ENCODE results near the gene ADAM15.

Gene ADAM15

GRCh38 chr1:155012776-155013602 is 38.1 kb upstream of the ADAM15 start:
- no peak for DNase-seq (ENCODE audit: low read depth)

DNA sequence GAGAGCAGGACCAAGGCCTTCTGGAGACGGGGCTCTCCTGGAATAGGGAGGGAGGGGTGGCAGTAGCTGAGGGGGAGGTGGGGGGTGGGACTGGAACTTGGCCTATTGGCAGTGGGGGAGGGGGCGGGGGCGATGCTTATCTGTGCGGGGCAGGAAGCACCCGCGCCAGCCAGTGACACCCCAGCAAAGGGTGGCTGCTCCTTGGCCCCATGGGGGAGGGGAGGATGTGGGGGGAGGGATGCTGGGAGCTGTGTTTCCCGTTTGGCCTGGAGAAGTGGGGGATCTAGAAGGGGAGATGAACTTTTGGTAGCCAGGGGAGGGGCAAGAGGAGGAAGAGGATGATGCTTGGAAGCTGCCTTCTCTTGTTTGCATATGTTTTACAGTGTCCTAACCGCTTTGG is 37.5 kb upstream of the ADAM15 start:
- no peak for DNase-seq (ENCODE audit: low read depth)

GRCh38 chr1:155014709-155015508 is 36.2 kb upstream of the ADAM15 start:
- DNase-seq (ENCODE audit: low read depth): no peak

GRCh38 chr1:155015527-155016230 is 35.4 kb upstream of the ADAM15 start:
- no peak for DNase-seq (ENCODE audit: low read depth)

- DNase-seq (ENCODE audit: low read depth): no peak
Measured at GRCh38 chr1:155016231-155016831, 34.8 kb upstream of the ADAM15 start.

- DNase-seq (ENCODE audit: low read depth): peak; percentile 84
Measured at GRCh38 chr1:155017041-155017945, 33.8 kb upstream of the ADAM15 start.

DNA sequence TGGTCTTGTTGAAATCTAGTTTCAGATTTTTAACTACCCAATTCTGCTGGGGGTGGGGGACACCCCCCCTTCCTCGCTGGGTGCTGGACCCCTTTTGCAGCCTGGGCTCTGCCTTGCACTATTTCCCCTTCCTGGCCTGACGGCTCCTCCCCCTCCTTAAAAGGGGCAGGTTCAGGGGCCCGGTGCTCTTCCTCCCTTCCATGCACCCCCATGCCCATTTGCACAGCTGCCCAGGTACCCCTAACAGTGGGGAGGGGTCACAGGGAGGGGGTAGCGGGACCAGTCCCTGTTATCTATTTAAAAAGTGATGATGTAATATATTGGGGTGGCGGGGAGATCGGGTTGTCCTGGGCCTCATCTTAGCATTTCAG is 33.2 kb upstream of the ADAM15 start:
- DNase-seq (ENCODE audit: low read depth): no peak

- no peak for DNase-seq (ENCODE audit: low read depth)
Measured at GRCh38 chr1:155018617-155019348, 32.3 kb upstream of the ADAM15 start.

- DNase-seq (ENCODE audit: low read depth): no peak
Measured at GRCh38 chr1:155019377-155020245, 31.5 kb upstream of the ADAM15 start.

- no peak for DNase-seq (ENCODE audit: low read depth)
Measured at GRCh38 chr1:155022136-155022926, 28.8 kb upstream of the ADAM15 start.

- DNase-seq (ENCODE audit: low read depth): no peak
Measured at GRCh38 chr1:155022927-155023236, 28.2 kb upstream of the ADAM15 start.

DNA sequence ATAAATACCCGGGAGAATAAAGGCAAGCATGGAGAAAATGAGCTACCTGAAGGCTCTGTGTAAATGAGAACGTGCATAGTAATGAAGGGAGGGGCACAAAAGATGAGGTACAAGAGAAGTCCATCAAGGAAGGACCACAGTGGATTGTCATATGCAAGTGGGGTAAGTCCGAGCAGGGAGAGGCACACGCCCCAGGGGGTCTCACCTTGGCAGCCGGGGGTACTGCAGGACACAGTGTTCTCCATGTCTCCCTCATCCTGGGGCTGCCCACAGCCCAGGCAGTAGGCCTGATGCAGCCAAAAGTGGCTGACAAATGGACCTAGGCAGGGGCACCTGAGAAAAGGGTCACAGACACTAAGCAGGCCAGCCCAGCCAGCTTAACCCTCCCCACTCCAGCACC is 27.5 kb upstream of the ADAM15 start:
- no peak for DNase-seq (ENCODE audit: low read depth)

- no peak for DNase-seq (ENCODE audit: low read depth)
Measured at GRCh38 chr1:155024315-155024714, 26.8 kb upstream of the ADAM15 start.

- DNase-seq (ENCODE audit: low read depth): no peak
Measured at GRCh38 chr1:155026154-155026553, 25.0 kb upstream of the ADAM15 start.

GRCh38 chr1:155026588-155026987 is 24.5 kb upstream of the ADAM15 start:
- DNase-seq (ENCODE audit: low read depth): no peak

- no peak for DNase-seq (ENCODE audit: low read depth)
Measured at GRCh38 chr1:155029513-155030242, 21.4 kb upstream of the ADAM15 start.

DNA sequence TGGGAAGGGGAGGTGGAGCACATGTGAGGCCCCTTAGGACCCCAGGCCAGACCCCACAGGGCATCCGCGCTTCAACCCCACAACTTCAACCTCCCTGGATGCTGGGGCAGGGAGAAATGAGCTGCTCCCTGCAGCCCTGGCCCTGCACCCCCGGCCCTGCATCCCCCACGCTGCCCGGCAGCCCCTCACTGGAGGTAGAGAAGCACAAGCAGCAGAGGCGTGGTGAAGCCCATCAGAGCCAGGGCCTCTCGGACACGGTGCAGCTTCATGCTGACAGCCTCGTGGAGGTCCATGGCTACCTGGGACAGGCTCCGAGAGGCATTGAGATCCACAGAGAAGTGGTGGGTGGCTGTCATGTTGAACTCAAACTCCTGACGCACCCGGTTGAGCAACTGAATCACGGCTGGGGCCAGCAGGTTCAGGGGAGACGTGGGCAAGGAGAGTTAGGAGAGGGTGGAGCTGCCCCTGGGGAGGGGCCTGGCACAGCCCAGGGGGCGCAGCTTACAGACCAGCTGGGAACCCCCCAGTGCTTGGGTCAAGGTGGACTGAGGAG is 20.8 kb upstream of the ADAM15 start:
- DNase-seq (ENCODE audit: low read depth): no peak

DNA sequence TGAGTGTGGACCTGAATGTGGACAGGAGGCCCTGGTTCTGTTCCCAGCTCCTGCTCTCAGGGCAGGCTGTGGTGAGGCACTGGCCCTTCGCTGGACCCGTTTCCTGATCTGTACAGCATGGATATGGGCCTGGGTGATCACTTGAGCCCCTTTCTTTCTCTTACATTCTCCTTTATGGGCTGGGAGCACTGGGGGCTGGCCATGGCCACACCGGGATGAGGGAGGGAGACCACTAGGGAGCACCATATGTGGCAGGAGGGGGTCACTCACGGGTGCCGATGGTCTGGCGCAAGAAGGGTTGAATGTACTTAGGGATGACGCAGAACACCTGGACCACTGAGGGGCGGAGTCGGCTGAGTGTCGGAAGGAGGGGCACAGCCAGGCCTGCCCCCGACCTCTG is 20.2 kb upstream of the ADAM15 start:
- DNase-seq (ENCODE audit: low read depth): no peak

All from T follicular helper cell (primary cell).